GM12864 (cell line): ENCODE results near the gene RNASEH2A.

Source experiments
- DNase-seq: peaks from one replicate; pipeline ENCODE4 v3.0.0-alpha.2; 2011; ENCODE audit warnings: low read depth
- H3K4me3 ChIP-seq: 2 replicates; pipeline ENCODE4 v1.5.1; 2011; ENCODE audit warnings: mild to moderate bottlenecking, low read depth, low read length, control low read depth
- CTCF ChIP-seq: IDR thresholded peaks from 2 replicates; pipeline ENCODE4 v1.5.1; 2011; ENCODE audit warnings: low read depth, mild to moderate bottlenecking, moderate library complexity, low read length, control low read depth, inconsistent platforms; ENCODE audit errors: missing control alignments

RNASEH2A gene

GRCh38 chr19:12858041-12858928 is 51.9 kb downstream of the RNASEH2A start:
- no peak for TF ChIP-seq CTCF
- H3K4me3 ChIP-seq, result no peak overlapping the region
- DNase-seq, result no peak

GRCh38 chr19:12859546-12859945 is 53.2 kb downstream of the RNASEH2A start:
- H3K4me3 ChIP-seq, result no peak overlapping the region
- no peak for TF ChIP-seq CTCF
- DNase-seq, result no peak
